ENCODE results near the gene CLIP4. TPM values are rescaled to one million over a fixed set of nuclear protein-coding genes. Genes with fewer than 3 reads are reported as not detected.

CLIP4 gene
- total and polyA plus RNA-seq, 2 experiments from 2014 or later, result 0.06 to 0.14 TPM

DNA sequence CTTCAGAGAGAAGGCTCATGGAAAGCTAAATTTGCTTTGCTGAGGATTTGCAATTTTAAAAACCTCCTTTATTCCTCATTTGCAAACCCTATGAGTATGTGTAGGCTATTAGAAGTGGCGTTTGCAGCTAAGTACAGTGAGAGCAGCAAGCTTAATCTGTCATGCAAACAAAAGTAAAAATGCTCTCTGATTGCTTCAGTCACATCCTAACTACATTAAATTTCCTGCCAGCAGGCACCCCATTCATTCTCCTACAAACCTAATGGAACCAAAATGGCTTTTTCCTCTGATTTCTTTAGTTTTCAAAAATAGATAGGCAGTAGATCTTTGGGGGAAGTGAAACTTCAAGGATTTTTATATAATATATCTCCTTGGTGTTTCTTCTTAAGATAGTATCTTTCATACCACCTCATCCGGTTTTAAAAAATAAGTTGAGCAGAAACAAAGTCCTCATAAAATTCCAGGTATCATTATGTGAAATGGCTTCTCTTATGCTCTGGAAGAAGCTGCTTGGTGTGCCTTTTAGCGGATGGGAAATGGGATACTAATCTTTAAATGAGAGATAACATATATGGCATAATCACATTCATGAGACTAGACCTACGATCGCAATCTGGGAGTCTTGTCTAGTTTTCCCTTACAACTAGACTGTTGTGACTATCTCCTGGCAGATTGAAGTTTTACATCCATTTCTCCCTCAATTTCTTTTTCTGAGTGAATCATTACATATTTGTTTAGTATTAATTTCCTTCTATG, 49.1 kb downstream of the CLIP4 start:
- Histone ChIP-seq H3K4me1 (ENCODE audit: insufficient read depth) (peaks cover 28% of the 10 kb centered on the region), H4K20me1 (replicated peaks; ENCODE audit: insufficient read depth) (no peaks in the 10 kb centered on the region), H3K27me3 (ENCODE audit: insufficient read depth) (no peaks in the 10 kb centered on the region), H3K36me3 (ENCODE audit: insufficient read depth) (no peaks in the 10 kb centered on the region), H3K4me2 (0 out of 2 replicates have a peak overlapping the region, but pooled peaks have one; percentile 14), H3K9me2 (ENCODE audit: insufficient read depth) (no peaks in the 10 kb centered on the region), H3K79me2 (replicated peaks; ENCODE audit: insufficient read depth) (no peaks in the 10 kb centered on the region), H3K4me3 (no peak overlapping the region), H3F3A (replicated peaks; ENCODE audit: low read depth) (no peaks in the 10 kb centered on the region), H2AFZ (peak overlapping the region; percentile 47; the same call in 1 of the 2 replicates), H3K27ac (ENCODE audit: low read depth) (no peak overlapping the region)
- ATAC-seq (no peak), DNase-seq (ENCODE audit: low spot score) (no peak)
- Mint-ChIP-seq H3K27ac (peak overlapping the region; percentile 30; the same call in 1 of the 2 replicates), H3K4me3 (no peak overlapping the region), H3K36me3 (ENCODE audit: low read depth) (no peaks in the 10 kb centered on the region), H3K27me3 (ENCODE audit: insufficient read depth, low read depth, poor library complexity) (no peaks in the 10 kb centered on the region), H3K4me1 (peaks cover 32% of the 10 kb centered on the region), H3K9me3 (no peaks in the 10 kb centered on the region)
- no peak for TF ChIP-seq STAT1 (IDR thresholded peaks at IDR 0.05; ENCODE audit: unreplicated experiment)
- TF ChIP-seq, protein P1, sequence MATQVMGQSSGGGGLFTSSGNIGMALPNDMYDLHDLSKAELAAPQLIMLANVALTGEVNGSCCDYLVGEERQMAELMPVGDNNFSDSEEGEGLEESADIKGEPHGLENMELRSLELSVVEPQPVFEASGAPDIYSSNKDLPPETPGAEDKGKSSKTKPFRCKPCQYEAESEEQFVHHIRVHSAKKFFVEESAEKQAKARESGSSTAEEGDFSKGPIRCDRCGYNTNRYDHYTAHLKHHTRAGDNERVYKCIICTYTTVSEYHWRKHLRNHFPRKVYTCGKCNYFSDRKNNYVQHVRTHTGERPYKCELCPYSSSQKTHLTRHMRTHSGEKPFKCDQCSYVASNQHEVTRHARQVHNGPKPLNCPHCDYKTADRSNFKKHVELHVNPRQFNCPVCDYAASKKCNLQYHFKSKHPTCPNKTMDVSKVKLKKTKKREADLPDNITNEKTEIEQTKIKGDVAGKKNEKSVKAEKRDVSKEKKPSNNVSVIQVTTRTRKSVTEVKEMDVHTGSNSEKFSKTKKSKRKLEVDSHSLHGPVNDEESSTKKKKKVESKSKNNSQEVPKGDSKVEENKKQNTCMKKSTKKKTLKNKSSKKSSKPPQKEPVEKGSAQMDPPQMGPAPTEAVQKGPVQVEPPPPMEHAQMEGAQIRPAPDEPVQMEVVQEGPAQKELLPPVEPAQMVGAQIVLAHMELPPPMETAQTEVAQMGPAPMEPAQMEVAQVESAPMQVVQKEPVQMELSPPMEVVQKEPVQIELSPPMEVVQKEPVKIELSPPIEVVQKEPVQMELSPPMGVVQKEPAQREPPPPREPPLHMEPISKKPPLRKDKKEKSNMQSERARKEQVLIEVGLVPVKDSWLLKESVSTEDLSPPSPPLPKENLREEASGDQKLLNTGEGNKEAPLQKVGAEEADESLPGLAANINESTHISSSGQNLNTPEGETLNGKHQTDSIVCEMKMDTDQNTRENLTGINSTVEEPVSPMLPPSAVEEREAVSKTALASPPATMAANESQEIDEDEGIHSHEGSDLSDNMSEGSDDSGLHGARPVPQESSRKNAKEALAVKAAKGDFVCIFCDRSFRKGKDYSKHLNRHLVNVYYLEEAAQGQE (IDR thresholded peaks at IDR 0.05; ENCODE audit: unreplicated experiment), result no peak
- TF ChIP-seq, protein P2, sequence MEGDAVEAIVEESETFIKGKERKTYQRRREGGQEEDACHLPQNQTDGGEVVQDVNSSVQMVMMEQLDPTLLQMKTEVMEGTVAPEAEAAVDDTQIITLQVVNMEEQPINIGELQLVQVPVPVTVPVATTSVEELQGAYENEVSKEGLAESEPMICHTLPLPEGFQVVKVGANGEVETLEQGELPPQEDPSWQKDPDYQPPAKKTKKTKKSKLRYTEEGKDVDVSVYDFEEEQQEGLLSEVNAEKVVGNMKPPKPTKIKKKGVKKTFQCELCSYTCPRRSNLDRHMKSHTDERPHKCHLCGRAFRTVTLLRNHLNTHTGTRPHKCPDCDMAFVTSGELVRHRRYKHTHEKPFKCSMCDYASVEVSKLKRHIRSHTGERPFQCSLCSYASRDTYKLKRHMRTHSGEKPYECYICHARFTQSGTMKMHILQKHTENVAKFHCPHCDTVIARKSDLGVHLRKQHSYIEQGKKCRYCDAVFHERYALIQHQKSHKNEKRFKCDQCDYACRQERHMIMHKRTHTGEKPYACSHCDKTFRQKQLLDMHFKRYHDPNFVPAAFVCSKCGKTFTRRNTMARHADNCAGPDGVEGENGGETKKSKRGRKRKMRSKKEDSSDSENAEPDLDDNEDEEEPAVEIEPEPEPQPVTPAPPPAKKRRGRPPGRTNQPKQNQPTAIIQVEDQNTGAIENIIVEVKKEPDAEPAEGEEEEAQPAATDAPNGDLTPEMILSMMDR (conservative IDR thresholded peaks at IDR 0.05; ENCODE audit: low read depth in 2 of 2), result no peak
- TF ChIP-seq CREB1 (CRISPR knock-in tag; IDR thresholded peaks at IDR 0.05; ENCODE audit: low read depth), result no peak
- no peak for TF ChIP-seq ZNF114 (CRISPR knock-in tag; IDR thresholded peaks at IDR 0.05)
- no peak for TF ChIP-seq JUNB (IDR thresholded peaks at IDR 0.05; ENCODE audit: unreplicated experiment)
- TF ChIP-seq POLR2AphosphoS5 (IDR thresholded peaks at IDR 0.05; ENCODE audit: low read depth), result no peak
- TF ChIP-seq NANOG (IDR thresholded peaks at IDR 0.05; ENCODE audit: borderline replicate concordance), result no peak
- no peak for TF ChIP-seq EZH2phosphoT487 (IDR thresholded peaks at IDR 0.05; ENCODE audit: unreplicated experiment)
- no peak for TF ChIP-seq ZNF331 (CRISPR knock-in tag; IDR thresholded peaks at IDR 0.05; ENCODE audit: low read depth)
- TF ChIP-seq, protein P3, sequence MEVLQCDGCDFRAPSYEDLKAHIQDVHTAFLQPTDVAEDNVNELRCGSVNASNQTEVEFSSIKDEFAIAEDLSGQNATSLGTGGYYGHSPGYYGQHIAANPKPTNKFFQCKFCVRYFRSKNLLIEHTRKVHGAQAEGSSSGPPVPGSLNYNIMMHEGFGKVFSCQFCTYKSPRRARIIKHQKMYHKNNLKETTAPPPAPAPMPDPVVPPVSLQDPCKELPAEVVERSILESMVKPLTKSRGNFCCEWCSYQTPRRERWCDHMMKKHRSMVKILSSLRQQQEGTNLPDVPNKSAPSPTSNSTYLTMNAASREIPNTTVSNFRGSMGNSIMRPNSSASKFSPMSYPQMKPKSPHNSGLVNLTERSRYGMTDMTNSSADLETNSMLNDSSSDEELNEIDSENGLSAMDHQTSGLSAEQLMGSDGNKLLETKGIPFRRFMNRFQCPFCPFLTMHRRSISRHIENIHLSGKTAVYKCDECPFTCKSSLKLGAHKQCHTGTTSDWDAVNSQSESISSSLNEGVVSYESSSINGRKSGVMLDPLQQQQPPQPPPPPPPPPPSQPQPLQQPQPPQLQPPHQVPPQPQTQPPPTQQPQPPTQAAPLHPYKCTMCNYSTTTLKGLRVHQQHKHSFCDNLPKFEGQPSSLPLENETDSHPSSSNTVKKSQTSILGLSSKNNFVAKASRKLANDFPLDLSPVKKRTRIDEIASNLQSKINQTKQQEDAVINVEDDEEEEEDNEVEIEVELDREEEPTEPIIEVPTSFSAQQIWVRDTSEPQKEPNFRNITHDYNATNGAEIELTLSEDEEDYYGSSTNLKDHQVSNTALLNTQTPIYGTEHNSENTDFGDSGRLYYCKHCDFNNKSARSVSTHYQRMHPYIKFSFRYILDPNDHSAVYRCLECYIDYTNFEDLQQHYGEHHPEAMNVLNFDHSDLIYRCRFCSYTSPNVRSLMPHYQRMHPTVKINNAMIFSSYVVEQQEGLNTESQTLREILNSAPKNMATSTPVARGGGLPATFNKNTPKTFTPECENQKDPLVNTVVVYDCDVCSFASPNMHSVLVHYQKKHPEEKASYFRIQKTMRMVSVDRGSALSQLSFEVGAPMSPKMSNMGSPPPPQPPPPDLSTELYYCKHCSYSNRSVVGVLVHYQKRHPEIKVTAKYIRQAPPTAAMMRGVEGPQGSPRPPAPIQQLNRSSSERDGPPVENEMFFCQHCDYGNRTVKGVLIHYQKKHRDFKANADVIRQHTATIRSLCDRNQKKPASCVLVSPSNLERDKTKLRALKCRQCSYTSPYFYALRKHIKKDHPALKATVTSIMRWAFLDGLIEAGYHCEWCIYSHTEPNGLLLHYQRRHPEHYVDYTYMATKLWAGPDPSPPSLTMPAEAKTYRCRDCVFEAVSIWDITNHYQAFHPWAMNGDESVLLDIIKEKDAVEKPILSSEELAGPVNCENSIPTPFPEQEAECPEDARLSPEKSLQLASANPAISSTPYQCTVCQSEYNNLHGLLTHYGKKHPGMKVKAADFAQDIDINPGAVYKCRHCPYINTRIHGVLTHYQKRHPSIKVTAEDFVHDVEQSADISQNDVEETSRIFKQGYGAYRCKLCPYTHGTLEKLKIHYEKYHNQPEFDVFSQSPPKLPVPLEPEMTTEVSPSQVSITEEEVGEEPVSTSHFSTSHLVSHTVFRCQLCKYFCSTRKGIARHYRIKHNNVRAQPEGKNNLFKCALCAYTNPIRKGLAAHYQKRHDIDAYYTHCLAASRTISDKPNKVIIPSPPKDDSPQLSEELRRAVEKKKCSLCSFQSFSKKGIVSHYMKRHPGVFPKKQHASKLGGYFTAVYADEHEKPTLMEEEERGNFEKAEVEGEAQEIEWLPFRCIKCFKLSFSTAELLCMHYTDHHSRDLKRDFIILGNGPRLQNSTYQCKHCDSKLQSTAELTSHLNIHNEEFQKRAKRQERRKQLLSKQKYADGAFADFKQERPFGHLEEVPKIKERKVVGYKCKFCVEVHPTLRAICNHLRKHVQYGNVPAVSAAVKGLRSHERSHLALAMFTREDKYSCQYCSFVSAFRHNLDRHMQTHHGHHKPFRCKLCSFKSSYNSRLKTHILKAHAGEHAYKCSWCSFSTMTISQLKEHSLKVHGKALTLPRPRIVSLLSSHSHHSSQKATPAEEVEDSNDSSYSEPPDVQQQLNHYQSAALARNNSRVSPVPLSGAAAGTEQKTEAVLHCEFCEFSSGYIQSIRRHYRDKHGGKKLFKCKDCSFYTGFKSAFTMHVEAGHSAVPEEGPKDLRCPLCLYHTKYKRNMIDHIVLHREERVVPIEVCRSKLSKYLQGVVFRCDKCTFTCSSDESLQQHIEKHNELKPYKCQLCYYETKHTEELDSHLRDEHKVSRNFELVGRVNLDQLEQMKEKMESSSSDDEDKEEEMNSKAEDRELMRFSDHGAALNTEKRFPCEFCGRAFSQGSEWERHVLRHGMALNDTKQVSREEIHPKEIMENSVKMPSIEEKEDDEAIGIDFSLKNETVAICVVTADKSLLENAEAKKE (CRISPR knock-in tag; IDR thresholded peaks at IDR 0.05), result no peak
- TF ChIP-seq, protein P4, sequence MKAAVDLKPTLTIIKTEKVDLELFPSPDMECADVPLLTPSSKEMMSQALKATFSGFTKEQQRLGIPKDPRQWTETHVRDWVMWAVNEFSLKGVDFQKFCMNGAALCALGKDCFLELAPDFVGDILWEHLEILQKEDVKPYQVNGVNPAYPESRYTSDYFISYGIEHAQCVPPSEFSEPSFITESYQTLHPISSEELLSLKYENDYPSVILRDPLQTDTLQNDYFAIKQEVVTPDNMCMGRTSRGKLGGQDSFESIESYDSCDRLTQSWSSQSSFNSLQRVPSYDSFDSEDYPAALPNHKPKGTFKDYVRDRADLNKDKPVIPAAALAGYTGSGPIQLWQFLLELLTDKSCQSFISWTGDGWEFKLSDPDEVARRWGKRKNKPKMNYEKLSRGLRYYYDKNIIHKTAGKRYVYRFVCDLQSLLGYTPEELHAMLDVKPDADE (IDR thresholded peaks at IDR 0.05), result no peak
- no peak for TF ChIP-seq EZH2 (IDR thresholded peaks at IDR 0.05; ENCODE audit: low read depth, unreplicated experiment)
